K562 (cell line): ENCODE results near the gene SLC22A23. TPM values are rescaled to one million over a fixed set of nuclear protein-coding genes. Genes with fewer than 3 reads are reported as not detected.

Experiments
- AFF1 ChIP-seq, 2 experiments: fragments of 450-650 bp; IDR thresholded peaks; 2 replicates each; pipeline ENCODE4 v1.6.1; 2018; ENCODE audit warnings: mild to moderate bottlenecking in 2 of 2, low read depth in 1 of 2; ENCODE audit not compliant: partially characterized antibody in 2 of 2
- ATF1 ChIP-seq, 2 experiments: fragments of 450-650 bp in 1 of 2; IDR thresholded peaks; 2 replicates each; pipeline ENCODE4 v1.6.1; 2016; ENCODE audit warnings: missing compliant biosample characterization in 1 of 2, missing genetic modification characterization in 1 of 2
- BRD4 ChIP-seq: fragments of 200-600 bp; sonication (generic); IDR thresholded peaks from 2 replicates; pipeline ENCODE4 v1.6.1; 2017; ENCODE audit warnings: inconsistent platforms
- CBFA2T3 ChIP-seq: fragments of 450-650 bp; IDR thresholded peaks from 2 replicates; pipeline ENCODE4 v1.6.1; 2017
- CBX3 ChIP-seq, 2 experiments: IDR thresholded peaks; 1 replicate in 1 of 2; 2 replicates in 1 of 2; pipeline ENCODE4 v1.6.1; 2012; ENCODE audit warnings: inconsistent platforms in 2 of 2, low read length in 2 of 2, borderline replicate concordance in 1 of 2, control low read depth in 1 of 2
- CEBPZ ChIP-seq: fragments of 150-350 bp; IDR thresholded peaks from 2 replicates; pipeline ENCODE4 v1.6.1; 2014; ENCODE audit warnings: low read depth, mild to moderate bottlenecking, low read length, borderline replicate concordance
- CREB5 ChIP-seq: fragments of 250-450 bp; sonication (Bioruptor Pico); IDR thresholded peaks from 2 replicates; pipeline ENCODE4 v1.5.0; 2020; ENCODE audit warnings: mild to moderate bottlenecking
- DPF2 ChIP-seq: fragments of 450-650 bp; IDR thresholded peaks from 2 replicates; pipeline ENCODE4 v1.6.1; 2016
- FOXJ3 ChIP-seq: sonication (generic); formaldehyde crosslinking; IDR thresholded peaks from 2 replicates; pipeline ENCODE4 v1.4.0; 2020; ENCODE audit warnings: mild to moderate bottlenecking, missing genetic modification reagents
- HDAC1 ChIP-seq, 2 experiments: fragments of 450-650 bp; IDR thresholded peaks; 2 replicates each; pipeline ENCODE4 v1.6.1; 2016 to 2017; ENCODE audit warnings: inconsistent platforms in 1 of 2, mild to moderate bottlenecking in 1 of 2, moderate library complexity in 1 of 2
- HEY1 ChIP-seq: fragments of 250-450 bp; sonication (Bioruptor Pico); IDR thresholded peaks from 2 replicates; pipeline ENCODE4 v1.5.0; 2020; ENCODE audit warnings: mild to moderate bottlenecking, moderate library complexity, borderline replicate concordance
- MTF1 ChIP-seq: fragments of 250-450 bp; sonication (Bioruptor Pico); IDR thresholded peaks from 2 replicates; pipeline ENCODE4 v1.9.0; 2021; ENCODE audit warnings: moderate library complexity, mild to moderate bottlenecking, inconsistent platforms, borderline replicate concordance
- POLR2H ChIP-seq: IDR thresholded peaks from 2 replicates; pipeline ENCODE4 v1.6.1; 2016; ENCODE audit warnings: missing genetic modification characterization, low read depth, mild to moderate bottlenecking, control low read depth, missing compliant biosample characterization, moderate library complexity
- PRMT5 ChIP-seq: sonication (generic); formaldehyde crosslinking; IDR thresholded peaks from 2 replicates; pipeline ENCODE4 v1.5.0; 2020; ENCODE audit warnings: missing genetic modification reagents
- SMAD2 ChIP-seq: fragments of 150-350 bp; IDR thresholded peaks from 2 replicates; pipeline ENCODE4 v1.6.1; 2014; ENCODE audit warnings: low read depth, mild to moderate bottlenecking, low read length
- STAT5A ChIP-seq: IDR thresholded peaks from 2 replicates; pipeline ENCODE4 v1.6.1; 2012; ENCODE audit warnings: low read length, inconsistent platforms, borderline replicate concordance
- TAL1 ChIP-seq: fragments of 450-650 bp; IDR thresholded peaks from 2 replicates; pipeline ENCODE4 v1.6.1; 2016; ENCODE audit warnings: mild to moderate bottlenecking
- TRIM24 ChIP-seq, 2 experiments: fragments of 450-650 bp; IDR thresholded peaks; 2 replicates each; pipeline ENCODE4 v1.6.1; 2016
- ZKSCAN1 ChIP-seq: fragments of 150-350 bp; IDR thresholded peaks from 2 replicates; pipeline ENCODE4 v1.6.1; 2016; ENCODE audit warnings: low read depth, low read length
- ZNF232 ChIP-seq: sonication (generic); formaldehyde crosslinking; IDR thresholded peaks from 2 replicates; pipeline ENCODE4 v1.8.0; 2022; ENCODE audit warnings: mild to moderate bottlenecking, missing genetic modification reagents
- ZNF511 ChIP-seq: sonication (generic); formaldehyde crosslinking; IDR thresholded peaks from 2 replicates; pipeline ENCODE4 v1.8.0; 2022; ENCODE audit warnings: mild to moderate bottlenecking, missing genetic modification reagents
- polyA plus RNA-seq, 8 experiments: library from polyadenylated mRNA; depleted of rRNA in 4 of 8; stranded (reverse) in 5 of 8; unstranded in 3 of 8; fragments of >200 nt; fragmentation: Nextera tagmentation in 2 of 8; fragmentation: Illumina TruSeq in 1 of 8; extraction: Ambion mirVana in 2 of 8; extraction: Trizol in 1 of 8; gene quantifications; 2 replicates each; pipeline versions ENCODE4 v1.2.1 to v1.2.3, GENCODE V29; 2011 to 2014; ENCODE audit warnings: inconsistent platforms in 1 of 8, missing spikeins in 1 of 8
- total RNA-seq, 7 experiments: library from RNA; depleted of rRNA in 6 of 7; stranded (reverse); fragments of >200 nt in 6 of 7; fragmentation: Illumina TruSeq in 2 of 7; extraction: Trizol in 2 of 7; gene quantifications; 2 replicates each; pipeline versions ENCODE4 v1.2.1 to v1.2.3, GENCODE V29; 2011 to 2021; ENCODE audit warnings: low replicate concordance in 1 of 7

The SLC22A23 gene
- total and polyA plus RNA-seq, 9 of the 15 experiments (the other 6 are each of a cell fraction or from before 2014, with no cell fraction given): 0.30 to 8.7 (median 2.5) TPM

GRCh38 chr6:3355011-3355357, 101.9 kb downstream of the SLC22A23 start (continued):
- 0 out of 2 replicates have a peak, but pooled peaks have one; percentile 34 for TF ChIP-seq HEY1 (CRISPR knock-in tag)
- no peak for TF ChIP-seq ZKSCAN1
- TF ChIP-seq BRD4: no peak
- peak in 1 of 2 experiments; percentile 38 for TF ChIP-seq AFF1 (IDR thresholded peaks at IDR 0.05; ENCODE audit: low read depth in 1 of 2, partially characterized antibody in 2 of 2)
- no peak for TF ChIP-seq ZNF232 (CRISPR knock-in tag)
- TF ChIP-seq DPF2: peak; percentile 88
- peak in 1 of 2 experiments; percentile 61; a peak in 1 of 3 replicates for TF ChIP-seq CBX3 (IDR thresholded peaks at IDR 0.05; ENCODE audit: borderline replicate concordance in 1 of 2, low read length in 2 of 2)
- peak; percentile 66 for TF ChIP-seq POLR2H (tag)
- TF ChIP-seq FOXJ3 (CRISPR knock-in tag): no peak
- no peak for TF ChIP-seq ATF1 (CRISPR knock-in tag; IDR thresholded peaks at IDR 0.05)
- TF ChIP-seq ATF1 (tag; IDR thresholded peaks at IDR 0.05): peak; percentile 8; the same call in 1 of the 2 replicates
- no peak for TF ChIP-seq MTF1 (CRISPR knock-in tag)
- no peak for TF ChIP-seq PRMT5 (CRISPR knock-in tag)
- TF ChIP-seq SMAD2: no peak
- TF ChIP-seq ZNF511 (CRISPR knock-in tag): no peak
- TF ChIP-seq CEBPZ: no peak
- peak; percentile 29 to 59; a peak in 2 of 4 replicates for TF ChIP-seq HDAC1 (IDR thresholded peaks at IDR 0.05)
- peak; percentile 35; the same call in 1 of the 2 replicates for TF ChIP-seq STAT5A
- peak; percentile 76 for TF ChIP-seq TAL1
- no peak for TF ChIP-seq CREB5 (CRISPR knock-in tag)
- peak; percentile 90 for TF ChIP-seq CBFA2T3
- TF ChIP-seq TRIM24 (IDR thresholded peaks at IDR 0.05): peak; percentile 40 to 74; a peak in 2 of 4 replicates
